OCI-LY1 (cell line): ENCODE results near the gene GPR37L1.

Experiments used
- CTCF ChIP-seq: fragments of 200-600 bp; sonication (generic), shearing (Covaris generic); IDR thresholded peaks from 2 replicates; pipeline ENCODE4 v1.5.1; 2017; ENCODE audit warnings: mild to moderate bottlenecking, antibody characterized with exemption, low read length, moderate library complexity, mixed read lengths
- EZH2 ChIP-seq: fragments of 200-600 bp; sonication (generic), shearing (Covaris generic); IDR thresholded peaks from 2 replicates; pipeline ENCODE4 v1.8.0; 2017; ENCODE audit warnings: borderline replicate concordance, mixed run types, mild to moderate bottlenecking, antibody characterized with exemption, low read length, moderate library complexity, mixed read lengths

GRCh38 chr1:202127061-202127460, 4.3 kb downstream of the GPR37L1 start:
- TF ChIP-seq CTCF (no peak), EZH2 (no peak)
